Measurements from ENCODE around the gene SP6.

The SP6 gene

DNA sequence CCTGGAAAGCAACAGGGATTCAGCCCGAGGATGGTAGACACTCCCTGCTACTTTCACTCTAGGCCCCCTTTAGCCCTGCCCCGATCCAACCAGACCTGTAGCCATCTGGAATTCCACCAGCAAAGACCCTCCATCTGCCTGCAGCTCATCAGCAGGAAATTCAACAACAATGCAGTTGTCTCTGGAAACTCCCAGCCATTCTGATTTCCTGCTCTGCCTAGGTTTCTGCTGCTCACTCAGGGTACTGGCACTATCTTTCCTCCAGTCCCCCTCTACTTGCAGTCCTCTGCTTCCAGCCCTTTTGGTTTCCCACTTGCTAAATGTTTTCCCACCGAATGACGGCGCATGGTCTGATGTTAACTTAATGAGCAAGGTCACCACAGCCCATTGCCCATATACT lies 2.7 kb upstream of the SP6 start:
- DNase-seq = no peak

DNA sequence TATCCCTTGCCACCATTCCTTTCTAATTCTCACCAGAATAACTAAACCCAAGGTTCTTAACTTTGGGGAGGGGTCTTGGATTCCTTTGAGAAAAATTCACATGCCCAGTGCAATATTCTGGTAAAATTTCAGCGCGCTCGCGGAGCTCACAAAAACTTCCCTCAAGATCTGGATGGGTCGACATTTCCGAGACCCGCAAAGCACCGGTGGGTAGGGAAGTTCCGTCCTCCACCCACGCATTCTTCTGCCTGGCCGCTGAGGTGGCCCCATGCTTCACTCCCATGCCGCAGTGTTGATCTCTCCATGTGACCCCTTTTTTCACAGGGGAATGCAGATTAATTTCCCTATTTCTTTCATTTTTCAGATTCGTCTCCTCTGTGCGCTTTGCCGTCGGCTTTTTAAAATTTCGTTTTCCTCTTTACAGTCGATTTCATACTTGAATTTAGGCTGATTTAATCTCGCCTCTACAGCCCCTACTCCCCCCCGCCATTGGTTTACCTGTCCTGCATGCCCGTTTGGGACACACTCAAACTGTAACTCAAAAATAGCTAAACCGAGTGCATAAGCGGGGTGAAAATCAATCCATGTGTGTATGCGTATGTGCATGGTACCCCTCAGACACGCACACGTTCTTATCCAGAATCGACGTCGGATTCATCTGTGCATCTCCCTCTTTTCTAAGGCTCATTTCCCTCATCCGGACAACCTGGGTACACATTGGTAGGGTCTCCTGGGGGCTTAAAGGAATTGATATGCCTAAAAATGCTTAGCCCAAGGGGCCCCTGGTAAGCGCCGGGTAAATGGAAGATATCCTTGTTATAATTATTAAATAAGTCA lies 1.4 kb upstream of the SP6 start:
- no peak for DNase-seq

DNA sequence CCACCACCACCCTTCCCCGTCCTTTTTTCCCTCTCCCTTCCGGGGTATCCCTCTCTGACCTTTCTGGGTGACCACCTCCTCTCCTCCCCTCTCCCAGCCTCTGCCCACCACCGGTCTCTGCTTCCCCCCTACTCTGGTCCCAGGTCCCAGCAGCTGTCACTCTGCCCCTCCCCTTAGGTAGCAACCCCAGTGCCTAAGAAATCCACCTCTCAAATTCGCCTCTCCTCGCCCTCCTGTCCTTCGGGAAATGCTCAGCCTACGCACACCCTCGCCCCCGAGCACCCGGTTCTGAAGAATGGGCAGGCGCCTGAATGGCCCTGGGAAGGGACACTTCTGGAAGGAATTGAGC lies 775 bp upstream of the SP6 start:
- no peak for DNase-seq

DNA sequence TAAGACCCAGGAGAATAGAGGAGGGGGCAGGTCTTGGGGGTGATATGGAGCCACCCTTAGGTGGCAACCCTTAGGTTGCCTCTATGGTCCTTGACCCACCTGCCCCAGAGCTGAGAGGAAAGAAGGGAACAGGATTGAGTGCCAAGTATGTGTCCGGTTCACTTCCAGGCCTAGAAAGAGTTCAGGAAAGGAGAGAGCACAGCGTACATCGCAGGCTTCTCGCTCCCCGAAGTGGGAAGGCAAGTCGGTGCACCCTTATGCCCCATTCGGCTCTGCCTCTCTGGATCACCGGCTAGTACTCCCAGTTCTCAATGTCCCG lies 631 bp downstream of the SP6 start:
- no peak for DNase-seq

DNA sequence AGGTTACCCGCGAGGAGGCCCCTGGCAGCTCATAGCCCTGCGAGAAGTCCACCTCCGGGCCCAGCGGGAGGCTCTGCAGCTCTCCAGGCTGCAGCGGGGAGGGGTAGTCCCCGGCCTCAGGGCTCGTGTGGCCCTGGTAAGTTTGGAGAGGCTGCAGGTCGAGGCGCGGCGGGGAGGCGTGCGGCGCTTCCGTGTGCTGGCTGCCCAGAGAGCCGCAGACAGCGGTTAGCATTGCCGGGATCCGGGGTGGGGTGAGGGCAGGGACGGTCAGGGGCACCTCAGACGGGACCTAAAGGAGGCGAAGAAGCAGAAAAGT lies 2.8 kb downstream of the SP6 start:
- no peak for DNase-seq

DNA sequence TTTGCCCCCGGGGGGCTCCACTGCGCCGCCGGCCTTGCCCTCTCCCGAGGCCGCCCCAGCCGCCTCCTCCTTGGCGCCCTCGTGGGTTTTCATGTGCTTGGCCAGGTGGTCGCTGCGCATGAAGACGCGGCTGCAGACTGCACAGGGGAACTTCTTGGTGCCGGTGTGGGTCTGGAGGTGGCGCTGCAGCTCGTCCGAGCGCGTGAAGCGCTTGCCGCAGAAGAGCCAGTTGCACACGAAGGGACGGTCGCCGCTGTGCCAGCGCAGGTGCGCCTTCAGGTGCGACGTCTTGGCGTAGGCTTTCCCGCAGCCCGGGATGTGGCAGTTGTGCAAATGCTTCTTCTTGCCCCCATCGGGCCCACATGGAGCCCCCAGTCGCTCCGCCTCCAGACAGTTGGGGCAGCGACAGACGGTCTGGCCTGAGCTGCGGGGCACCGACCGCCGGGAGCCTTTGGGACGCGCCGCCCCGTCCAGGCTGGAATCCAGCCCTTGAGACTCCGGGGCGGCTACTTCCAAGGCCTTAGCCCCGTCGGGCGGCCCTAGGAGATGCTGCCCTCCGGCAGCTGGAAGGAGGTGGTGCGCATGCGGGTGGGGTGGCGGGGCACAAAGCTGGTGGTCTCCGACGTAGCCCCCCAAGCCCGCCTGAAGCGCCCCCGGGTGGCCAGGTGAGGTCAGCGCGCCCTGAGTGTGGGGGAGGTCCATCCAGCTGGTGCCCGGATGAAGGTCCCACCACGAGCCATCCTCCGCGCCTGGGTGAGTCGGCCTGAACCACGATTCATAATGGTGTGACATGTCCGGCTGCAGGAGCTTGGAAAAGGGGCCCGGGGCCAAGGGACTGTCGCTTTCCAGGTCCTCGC lies 3.4 kb downstream of the SP6 start:
- DNase-seq = no peak

DNA sequence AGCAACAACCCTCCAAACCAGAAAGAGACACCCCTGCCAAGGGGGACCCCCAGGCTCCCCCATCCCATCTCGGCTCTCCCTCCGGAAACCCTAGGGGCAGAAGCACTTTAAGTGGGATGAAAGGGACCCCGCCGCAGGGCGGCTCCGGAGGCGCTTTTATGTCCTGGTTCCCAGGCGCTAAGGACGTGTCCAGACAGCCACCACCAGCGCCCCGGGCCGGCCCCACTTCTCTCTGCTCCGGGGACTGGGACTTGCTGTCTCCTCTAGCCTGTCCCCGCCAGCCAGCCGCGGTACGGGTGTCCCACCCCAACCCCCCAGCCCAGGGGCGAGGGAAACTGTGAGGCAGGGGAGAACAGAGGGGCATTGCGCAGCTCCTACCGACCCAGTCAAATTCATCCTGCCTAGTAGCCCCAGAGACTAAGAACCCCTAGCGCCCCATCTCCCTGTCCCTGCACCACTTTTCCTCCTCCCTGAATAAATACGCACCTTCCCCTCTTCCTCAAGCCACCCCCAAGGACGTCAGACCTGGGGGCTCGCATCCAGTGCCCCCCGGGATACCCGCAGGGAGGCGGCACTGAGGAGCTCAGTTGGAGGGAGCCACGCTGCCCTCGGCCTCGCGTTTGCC lies 4.1 kb downstream of the SP6 start:
- DNase-seq = no peak

DNA sequence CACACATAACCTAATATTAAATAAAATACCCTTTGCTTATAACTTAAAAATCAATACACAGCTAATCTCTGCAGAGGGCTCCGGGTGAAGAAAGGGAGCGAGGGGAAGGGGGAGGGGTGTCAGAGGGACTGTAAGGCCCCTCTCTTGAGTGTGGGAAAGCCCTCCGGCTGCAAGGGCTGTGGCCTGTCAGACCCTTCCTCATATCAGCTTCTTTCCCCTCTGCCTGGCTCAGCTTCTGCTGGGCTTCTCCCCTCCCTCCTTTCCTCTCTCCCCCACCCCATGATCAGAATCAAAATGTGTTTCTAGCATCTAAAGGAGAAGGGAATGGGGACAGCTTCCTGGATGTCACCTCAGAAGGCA lies 5.3 kb downstream of the SP6 start:
- DNase-seq = no peak

DNA sequence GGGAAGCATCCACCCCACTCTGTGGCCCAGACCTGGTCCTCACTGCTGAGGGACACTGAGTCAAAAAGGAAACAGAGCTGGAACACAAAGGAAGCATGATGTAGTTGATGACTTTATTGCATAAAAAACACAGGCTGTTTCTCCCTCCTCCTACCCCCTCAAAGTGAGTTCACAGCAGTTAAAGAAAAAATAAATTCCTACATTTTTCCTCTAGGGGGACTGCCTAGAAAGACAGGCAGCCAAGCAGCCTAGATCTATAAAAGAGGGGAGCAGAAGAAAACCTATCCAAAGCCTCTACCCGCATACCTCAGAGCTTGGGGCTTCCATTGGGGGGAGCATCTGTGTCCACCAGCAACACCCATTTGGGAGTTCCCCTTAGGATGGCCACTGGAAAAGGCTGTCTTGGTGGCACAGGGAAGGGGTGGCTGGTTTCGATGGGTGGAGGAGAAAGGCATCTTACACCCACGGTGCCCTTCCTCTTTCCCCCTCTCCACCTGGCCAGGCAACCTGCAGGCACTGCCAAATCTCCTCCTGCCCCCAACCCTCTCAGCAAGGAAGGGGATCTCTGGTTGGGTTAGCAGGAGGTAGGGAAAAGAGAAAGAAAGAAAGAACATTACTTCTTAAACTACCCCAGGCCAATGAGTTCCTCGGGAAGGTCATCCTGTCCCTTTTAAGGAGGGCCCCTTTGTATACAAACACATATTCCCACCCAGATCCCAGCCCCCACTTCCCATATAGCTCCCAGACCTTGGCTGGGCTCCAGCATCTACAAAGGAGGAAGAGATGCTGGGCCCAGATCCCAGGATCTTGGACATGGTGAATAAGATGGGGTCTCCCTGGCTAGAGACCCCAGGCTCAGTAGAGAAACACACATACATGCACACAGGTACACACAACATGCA lies 5.9 kb downstream of the SP6 start:
- DNase-seq = no peak

DNA sequence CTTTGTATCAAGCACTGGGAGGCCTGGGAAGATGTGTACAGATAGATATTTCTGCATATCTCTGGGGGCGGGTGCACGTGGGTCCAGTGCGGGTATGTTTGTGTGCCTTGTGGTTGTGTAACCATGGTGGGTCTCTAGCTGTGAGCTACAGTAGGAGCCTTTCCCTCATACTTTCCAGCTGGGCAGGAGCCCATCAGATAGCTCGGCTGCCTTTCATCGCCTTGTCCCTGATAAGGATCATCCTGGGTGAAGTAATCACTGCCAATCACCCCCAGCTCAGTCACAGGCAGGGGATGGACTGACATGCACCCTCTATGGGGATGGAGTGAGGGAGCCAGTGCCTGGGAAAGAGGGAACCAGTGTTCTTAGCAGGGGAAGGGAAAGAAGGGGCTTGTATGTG lies 6.7 kb downstream of the SP6 start:
- DNase-seq = no peak

DNA sequence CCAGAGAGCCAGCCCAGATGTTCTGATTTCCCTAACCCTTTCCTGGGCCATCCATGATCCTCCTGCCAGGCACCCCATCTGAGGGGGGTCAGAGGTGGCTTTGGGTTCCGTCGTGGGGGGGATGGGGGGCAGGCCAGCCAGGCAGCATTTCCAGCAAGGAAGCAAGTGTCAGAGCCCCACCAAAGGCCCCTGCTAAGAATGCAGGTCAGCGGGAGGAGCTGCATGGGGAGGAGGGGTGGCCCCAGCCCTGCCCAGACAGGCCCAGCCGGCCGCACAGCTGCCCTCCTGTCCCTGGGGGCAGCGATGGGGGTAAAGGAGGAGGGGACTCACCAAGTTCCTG lies 7.6 kb downstream of the SP6 start:
- DNase-seq = no peak

DNA sequence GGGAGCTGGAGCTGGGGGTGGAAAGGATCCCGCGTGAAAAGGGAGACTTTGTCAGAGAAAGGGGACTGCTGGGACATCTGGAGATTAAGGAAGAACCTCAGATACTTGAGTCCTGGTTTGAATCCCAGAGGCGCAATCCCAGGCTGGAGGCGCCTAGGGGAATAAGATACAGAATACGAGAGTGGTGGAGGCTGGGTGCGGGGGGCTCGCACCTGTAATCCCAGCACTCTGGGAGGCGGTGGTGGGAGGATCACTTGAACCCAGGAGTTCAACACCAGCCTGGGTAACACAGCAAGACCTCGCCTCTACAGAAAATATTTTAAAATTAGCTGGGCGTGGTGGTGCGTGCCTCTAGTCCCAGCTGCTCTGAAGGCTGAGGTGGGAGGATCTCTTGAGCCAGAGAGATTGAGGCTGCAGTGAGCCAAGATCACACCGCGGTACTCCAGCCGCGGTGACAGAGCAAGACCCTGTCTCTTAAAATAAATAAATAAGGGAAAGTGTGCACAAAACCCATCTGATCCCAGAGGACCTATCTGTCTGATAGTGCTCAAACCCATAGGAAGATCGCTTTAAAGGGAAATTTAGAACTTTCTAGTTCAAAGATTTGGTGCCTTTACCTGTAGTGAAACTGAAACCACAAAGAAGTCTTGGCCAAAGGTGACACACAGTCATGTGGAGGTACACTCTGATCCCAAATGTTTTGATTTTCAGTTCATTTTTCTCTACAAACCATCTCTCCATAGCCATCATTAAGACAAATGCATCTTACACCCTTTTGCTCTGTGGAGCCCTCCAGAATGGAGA lies 9.3 kb downstream of the SP6 start:
- DNase-seq = no peak

DNA sequence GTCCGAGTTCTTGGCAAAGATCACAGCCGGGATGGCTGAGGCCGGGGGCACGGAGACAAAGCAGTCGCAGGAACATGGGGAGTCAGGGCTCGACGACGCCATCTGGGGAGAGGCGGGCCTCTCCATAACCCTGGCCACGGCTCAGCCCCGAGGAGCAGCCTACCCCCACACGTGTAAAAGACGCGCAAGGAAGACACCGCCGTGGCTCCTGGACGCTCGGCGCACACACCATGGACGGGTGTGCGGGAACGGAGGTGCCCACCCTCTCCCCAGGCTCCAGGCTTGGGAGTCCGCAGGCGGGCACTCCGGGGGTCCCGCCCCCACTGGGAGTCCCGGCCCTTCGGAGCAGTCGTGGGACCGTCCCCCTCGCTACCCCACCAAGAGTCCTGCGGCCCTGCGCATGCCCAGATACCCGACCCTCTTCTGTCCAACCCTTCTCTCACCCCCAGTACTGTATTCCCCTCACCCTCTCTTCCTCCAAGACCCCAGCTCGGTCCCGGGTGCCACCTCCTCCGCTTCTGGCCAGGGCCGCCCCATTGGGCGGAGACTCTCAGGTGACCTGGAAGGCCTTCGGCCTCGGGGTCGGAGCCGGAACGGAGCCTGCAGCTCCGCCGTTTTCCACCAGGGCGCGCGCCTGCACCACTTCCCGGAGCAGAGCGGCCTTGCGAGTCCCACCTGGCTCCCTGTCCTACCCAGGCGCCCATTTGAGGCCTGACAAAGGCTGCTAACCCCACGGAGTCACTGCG lies 10.0 kb downstream of the SP6 start, which contains the start of gene SCRN2:
Gene SCRN2, minus strand, starts transcription at position 532 of the 746 bp plus-strand sequence. Its CDS starts 430 bp downstream, at position 102.
- DNase-seq = peak; percentile 80

DNA sequence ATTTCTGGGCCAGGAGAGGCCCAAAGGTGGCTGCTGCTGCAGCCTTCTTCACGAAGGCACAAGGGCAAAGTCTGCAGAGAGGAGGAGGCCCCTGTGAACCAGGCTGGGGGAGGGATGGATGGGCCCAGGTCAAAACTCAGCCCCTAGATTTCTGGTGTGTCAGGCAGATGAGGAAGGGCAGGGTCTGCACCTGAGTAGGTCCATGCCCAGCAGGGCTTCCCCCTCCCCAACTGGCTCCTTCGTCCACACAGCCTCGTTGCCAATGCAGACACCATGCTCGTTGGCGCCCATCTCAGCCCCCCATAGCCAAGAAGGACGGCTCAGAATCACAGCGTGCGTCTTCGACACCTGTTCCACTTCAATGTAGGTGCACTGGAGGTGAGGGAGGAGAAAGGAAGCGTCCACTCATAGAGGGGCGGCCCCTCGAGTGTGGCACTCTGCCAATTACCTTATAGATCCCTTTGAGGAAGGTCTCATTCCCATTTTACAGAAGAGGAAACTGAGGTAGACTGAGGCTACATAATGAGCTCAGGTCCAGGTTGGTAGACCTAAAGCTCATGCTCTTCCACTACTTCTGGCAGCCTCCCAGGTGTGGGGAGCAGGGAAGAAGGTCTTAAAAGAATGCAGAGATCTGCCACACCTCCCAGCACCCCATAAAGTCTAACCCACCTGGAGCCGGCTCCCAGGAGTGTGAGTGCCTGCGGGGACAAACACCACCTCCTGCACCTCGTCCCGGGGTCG lies 10.8 kb downstream of the SP6 start:
- DNase-seq = no peak

DNA sequence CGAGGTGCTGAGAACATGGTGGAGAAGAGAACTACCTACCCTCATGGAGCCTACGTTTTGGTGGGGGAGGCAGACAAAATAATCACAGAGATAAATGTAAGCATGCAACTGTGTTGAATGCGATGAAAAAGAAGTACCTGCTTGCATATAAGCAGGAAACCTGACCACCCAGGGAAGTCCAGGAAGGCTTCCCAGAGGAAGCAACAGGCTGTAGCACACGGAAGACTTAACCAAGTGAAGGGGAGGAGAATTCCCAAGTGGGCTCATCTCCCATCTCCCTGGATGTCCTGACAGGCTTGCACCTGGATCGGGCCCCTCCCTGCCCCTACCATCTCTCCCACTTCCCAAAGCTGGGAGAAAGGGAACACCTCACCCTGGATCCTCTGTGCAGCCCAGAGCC lies 11.9 kb downstream of the SP6 start:
- DNase-seq = no peak

DNA sequence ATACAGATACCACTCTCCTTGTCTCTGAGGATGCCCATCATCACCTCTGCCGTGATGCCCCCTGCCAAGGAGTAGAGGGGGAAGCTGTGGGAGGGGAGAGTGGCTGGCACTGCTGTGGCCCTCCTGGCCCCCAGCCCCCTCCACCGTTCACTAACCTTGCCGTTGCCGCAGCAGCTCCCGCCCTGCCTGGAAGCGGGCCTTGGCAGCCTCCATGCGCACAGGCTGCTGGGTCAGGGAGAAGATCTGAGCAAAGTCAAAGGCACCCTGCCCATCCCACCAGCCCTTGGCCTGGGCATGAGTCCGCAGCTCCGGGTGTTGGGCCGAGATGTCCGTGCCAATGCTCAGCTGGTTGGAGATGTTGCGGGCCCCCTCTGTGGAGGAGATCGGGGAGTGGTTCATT lies 12.3 kb downstream of the SP6 start:
- no peak for DNase-seq

DNA sequence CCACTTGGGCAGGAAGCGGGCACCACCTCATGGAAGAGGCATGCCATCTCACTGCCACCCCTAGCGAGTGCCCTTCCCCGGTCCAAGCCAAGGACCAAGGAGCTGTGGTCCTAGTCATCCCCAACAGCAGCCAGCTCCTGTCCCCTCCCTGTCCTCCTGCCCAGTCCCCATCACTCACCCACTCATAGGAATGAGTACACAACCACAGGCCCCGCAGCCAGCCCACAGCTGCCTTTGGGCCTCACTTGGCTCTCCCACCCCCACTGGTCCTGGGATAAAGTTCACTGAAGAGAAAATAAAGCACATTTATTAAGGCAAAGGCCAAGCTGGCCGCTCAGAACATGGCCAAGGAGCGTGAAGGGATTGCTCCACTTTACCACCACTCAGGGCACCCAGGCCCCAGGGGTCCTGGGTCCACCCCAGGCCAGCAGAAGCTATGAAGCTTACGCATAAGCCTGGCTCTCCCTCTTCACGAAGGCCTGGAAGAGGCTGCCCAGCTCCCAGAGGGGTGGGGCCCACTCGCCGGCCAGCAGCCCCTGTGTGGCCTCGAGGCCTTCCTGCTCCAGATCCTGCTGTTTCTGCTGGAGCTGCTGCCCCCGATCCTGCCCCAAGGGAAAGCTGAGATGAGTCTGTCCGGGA lies 13.4 kb downstream of the SP6 start:
- no peak for DNase-seq

DNA sequence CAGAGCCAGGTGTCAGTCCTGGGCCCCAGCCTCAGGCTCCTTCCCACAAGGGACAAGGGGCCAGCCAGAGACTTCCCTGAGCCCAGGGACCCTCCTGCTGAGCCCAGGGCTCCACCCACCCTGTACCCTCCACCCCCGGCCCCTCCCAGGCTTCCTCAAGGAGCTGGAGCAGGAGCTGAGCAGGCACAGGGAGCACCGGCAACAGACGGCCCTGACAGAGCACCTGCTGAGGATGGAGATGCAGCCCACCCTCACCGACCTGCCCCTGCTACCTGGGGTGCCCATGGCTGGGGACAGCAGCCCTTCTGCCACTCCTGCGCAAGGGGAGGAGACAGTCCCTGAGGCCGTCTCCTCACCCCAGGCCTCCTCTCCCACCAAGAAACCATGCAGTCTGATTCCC lies 14.4 kb downstream of the SP6 start:
- no peak for DNase-seq

DNA sequence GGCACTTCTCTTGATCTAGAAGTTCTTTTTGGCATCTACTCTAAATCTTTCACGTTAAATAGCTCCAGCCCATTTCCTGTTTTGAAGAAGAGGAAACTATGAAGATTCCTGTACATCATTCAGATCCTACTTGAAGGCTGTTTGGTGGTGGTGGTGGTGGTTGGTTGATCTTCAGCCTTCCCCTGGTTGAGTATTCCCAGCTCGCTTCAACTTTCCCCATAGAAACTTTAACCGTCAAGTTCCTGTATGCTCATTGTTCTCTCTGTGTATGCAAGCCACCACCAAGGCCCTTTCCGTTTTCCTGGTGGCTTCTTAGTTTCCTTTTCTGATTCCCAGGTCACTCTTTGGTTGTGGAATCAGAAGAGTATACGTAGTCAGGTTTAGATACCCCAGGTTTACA lies 16.2 kb downstream of the SP6 start:
- no peak for DNase-seq

DNA sequence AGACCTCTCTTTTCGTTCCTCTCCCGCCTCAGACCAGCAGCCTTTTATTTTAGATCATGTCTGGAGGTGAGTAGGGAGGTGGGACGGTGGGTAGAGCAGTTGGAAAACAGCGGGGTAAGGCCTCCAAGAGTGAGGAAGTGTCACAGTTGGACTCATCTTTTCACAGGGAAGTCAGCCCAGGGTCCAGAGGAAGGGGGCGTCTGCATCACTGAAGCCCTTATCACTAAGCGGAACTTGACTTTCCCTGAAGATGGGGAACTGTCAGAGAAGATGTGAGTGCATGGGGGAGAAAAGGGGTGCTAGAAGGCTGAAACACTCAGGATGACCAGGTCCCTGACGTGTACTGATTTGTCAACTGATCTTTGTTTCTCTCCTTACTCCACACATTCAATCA lies 19.0 kb downstream of the SP6 start:
- DNase-seq = no peak

Data from NCI-H526 treated with DMSO at 0.1 percent for 48 hours (cell line).